Esophagus mucosa (tissue), 1 donor: ENCODE measurements around the gene WDR70. TPM values are rescaled to one million over a fixed set of nuclear protein-coding genes. Genes with fewer than 3 reads are reported as not detected.

Source experiments
- ATAC-seq: fragments of 200-7000 bp; cut with Tn5 transposase; one replicate; pipeline ENCODE4 v1.9.1; 2020
- total RNA-seq: library from RNA; stranded (reverse); gene quantifications from one replicate; pipeline ENCODE4 v1.2.4, GENCODE V29; 2023
- donor health status: DM: yes; HTN: yes; CAD: no.

WDR70 gene
- total RNA-seq, 1 donor from 2014 or later = 24.7 TPM

DNA sequence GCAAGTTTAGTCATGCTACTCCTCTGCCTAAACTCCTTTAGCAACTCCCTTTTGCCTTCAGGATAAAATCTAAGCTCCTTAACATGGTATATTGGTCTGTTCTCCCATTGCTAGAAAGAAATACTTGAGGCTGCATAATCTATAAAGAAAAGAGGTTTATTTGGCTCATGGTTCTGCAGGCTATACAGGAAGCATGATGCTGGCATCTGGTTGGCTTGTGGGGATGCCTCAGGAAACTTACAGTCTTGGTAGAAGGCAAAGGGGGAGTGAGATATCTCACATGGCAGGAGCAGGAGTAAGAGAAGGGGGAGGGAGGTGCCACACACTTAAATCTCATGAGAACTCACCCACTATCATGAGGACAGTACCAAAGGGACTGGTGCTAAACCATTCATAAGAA lies 315.7 kb downstream of the WDR70 start:
- ATAC-seq = no peak

DNA sequence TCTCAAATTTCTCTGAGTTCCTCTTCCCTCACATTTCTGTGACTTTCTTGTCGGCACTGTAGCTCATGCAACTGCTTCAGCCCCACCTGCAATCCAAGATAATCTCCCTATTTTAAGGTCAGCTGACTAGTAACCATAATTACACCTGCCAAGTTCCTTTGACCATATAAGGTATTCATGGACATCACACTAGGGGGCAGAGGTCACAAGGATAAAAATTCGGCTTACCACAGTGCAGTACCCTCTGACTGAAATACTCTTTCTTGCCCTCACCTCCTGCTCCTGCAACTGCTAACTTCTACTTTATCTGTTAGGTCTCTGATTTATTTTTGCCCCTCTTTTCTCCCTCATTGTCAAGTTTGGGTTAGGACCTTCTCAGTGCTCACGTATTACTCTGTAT lies 316.5 kb downstream of the WDR70 start:
- ATAC-seq = no peak

DNA sequence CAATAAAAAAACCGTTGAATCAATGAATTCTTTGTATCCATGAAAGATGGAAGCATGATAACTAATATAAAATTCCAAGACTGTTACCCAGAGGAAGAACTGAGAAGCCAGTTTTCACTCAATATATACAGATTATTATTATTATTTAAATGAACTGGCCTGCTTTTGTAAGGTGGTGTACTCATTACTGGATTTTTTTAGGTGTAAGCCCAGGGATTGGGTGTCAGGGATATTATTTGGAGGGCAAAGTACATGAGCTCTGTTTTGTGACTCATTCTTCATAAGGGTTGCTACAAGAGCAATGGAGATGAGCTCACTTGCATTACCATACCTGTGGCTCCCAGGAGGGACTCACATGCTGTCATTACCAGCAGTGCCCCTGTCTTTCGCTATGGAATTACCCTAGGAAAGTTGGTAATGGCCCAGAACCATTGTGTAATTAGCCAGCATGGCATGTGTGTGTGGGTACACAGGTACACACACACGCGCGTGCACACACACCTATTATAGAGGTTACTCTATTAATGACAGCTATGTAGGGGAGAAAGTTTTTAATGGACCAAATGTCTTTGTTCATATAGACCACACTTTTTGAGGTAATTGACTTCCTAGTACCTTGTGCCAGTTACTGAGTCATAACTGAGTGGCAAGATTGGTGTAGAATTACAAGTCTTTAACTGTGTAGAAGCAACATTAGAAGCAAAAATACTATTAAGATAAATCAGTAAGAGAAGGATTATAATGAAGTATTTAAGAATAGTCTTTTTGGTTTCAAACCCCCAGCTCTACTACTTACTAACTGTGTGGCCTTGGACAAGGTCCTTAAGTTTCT lies 317.3 kb downstream of the WDR70 start:
- no peak for ATAC-seq

DNA sequence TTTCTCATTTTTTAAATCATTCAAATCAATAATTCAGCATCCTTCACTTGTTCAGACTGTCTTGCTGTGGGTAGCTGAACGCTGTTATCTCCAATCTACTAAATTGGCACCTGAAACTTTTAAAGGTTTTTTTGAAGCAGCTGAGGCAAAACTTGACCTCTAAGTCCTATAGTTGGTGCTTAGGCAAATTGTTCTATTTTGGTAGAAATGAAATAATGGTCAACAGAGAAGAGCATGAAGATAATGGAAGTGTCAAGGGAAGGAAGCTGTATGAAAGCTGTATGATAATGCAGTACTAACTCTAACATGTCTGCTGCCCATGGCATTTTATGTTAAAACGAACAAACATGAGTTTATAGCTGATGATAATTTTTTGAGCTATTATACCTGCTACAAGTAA lies 322.8 kb downstream of the WDR70 start:
- ATAC-seq = no peak

DNA sequence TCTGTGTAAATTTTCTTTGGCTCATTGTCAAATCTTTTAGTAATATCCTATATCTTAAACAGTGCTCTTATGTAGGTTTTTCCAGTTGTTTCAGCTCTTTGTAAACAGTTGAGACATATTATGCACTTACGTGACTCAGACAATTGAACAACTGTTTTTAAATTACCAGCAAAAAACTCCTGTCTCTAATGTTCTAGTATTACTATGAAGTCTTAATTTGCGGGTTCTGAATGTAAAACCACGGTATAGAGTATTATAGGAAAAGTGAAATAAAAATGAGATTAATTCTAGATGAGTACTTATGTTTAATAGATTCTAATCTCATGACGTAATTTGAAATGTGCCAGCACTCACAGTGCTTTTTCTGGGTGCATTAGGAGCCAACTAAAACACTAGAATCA lies 324.7 kb downstream of the WDR70 start:
- no peak for ATAC-seq

DNA sequence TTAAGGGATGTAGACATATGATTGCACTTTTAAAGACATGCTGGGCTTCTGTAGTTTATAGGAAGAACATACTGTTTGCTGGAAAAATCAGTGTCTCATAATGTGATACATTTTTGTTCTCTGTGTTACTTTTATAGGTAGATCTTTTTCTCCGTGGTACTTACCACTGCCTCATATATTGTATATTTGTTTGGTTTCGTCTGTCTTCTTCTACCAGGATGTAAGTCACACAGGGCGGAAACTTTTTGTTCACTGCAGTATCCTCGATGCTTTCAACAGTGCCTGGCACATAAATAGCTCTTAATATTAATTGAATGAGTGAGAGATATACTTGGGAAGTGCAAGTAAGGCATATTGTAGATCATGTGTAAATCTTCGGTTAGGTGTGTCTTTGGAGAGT lies 325.3 kb downstream of the WDR70 start:
- no peak for ATAC-seq

DNA sequence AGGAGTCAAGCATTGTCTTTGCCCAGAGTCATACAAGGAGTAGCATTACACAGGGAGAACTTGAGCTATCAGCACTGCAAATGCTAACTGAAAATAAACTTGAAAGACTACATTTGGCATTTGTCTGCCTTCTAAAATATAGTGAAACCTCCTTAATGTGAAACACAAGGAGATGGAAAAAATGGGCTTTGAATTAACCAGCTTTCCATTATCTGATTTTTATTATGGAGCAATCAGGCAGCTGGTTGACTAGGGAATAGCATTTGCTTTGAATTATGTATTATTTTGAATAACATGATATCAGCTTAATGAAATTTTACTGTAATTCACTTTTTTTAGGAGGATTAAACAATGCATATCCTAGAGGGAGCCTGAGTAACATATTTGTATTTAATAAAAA lies 329.9 kb downstream of the WDR70 start:
- ATAC-seq = no peak

DNA sequence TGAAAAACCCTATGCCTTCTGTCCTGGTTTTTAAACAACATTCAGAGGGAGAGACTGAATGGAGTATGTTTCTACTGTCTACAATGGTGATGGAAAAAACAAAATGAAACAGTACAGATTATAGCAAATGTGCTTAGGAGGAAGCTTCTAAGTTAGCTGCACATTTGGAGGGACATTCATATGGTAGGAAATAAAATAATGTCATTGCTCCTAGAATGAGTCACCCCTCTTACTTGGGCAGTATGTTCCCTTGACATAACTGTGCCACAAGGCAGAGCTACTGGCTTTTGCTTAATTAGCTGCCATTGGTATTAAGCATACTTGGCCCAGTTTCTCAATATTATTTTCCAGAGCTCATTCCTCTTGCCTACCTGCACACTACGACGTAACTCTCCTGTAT lies 331.8 kb downstream of the WDR70 start:
- ATAC-seq = no peak

DNA sequence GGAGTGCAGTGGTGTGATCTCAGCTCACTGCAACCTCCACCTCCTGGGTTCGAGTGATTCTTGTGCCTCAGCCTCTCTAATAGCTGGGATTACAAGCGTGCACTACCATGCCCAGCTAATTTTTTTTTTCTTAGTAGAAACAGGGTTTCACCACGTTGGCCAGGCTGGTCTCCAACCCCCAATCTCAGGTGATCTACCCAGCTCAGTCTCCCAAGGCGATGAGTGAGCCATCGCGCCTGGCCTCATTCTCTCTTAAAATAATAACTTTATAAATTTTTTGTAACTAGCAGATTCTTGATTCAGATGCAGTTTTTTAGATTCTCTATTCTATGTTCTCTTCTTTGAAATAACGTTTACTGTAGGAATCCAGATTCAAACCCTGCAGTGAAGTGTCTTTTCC lies 333.6 kb downstream of the WDR70 start:
- no peak for ATAC-seq

DNA sequence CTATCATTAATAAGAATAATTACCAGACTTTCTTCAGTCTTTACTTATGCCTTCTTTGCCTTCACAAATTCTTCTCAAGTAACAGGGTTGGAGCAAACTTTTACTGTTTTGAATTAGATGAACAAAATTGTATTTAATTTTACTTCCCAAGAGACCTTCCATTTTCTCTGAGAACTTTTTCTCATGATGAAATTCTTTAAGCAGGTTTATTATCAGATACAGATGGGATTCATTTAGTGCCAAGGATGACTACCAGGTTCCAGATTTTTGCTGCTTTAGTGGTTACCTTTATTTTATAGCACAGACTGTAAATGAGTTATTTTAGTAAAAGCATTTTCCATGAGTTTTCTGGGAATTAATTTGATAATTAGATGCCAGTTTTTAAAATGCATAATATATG lies 335.6 kb downstream of the WDR70 start:
- no peak for ATAC-seq

DNA sequence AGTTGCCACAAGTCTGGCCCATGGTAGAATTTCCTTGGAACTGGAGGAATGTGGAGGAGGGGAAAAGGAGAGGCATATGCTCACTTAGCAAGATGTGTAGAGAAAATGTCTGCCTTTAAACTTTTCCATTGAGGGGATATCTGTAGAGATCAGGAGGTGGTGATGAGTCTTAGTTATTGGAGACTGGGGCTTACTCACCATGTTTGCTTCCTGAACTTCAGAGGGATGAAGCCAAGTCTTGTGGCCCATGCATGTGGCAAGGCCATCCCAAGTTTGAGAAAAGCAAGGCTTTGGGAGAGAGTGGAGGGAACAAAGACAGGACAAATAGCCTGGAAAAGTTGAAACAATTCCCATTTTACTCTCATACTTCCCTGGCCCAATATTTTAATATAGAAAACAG lies 336.2 kb downstream of the WDR70 start:
- no peak for ATAC-seq

DNA sequence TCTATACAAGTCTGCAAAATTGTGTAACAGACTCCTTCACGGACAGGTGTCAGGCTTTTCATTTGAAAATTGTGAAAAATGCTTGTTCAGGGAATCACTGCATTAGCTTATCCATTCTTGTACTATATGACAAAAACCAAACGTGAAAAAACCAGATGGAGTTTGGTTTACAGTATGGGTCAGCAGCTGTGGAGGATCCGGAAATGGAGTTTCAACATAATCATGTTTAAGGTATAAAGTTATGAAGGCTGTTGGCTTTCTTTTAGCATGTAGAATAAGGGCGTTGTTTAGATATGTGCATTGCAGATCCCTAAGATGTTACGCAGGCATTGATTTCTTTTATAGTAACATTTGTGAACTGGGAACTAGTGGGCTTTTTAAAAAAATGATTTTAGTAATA lies 336.9 kb downstream of the WDR70 start:
- no peak for ATAC-seq

DNA sequence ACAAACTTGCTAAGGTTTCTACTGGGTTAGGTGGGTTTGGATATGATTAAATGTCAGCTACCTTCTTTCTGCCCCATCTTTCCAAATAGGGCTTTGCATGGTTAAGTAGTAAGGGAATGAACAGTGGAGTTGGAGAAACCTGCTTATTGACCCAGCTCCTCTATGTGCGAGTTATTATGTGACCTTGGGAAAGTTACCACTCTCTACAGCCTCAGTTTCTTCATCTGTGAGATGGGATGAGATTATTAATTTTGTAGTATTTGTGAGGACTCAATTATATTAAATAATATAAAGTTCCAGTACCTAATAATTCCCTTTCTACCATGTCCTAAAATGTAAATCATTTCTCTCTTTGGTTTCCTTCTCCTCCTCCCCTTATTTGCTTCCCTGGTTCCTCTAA lies 337.3 kb downstream of the WDR70 start:
- ATAC-seq = no peak

DNA sequence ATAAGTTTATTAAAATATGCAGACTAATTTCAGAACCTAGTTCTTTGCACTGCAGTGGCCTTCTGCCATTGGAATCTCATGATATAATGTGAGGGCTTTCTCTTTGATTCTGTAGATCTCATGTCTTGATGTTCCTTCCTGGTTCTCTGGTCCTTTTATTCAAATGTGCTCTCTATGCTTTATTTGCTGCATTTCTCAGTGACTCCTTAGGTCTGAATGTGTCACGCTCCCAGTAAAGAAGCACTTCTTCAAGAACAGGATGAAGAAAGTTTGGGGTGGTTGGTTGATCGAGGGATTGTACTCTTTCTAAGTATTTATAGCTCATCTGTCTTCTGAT lies 338.1 kb downstream of the WDR70 start:
- ATAC-seq = no peak

DNA sequence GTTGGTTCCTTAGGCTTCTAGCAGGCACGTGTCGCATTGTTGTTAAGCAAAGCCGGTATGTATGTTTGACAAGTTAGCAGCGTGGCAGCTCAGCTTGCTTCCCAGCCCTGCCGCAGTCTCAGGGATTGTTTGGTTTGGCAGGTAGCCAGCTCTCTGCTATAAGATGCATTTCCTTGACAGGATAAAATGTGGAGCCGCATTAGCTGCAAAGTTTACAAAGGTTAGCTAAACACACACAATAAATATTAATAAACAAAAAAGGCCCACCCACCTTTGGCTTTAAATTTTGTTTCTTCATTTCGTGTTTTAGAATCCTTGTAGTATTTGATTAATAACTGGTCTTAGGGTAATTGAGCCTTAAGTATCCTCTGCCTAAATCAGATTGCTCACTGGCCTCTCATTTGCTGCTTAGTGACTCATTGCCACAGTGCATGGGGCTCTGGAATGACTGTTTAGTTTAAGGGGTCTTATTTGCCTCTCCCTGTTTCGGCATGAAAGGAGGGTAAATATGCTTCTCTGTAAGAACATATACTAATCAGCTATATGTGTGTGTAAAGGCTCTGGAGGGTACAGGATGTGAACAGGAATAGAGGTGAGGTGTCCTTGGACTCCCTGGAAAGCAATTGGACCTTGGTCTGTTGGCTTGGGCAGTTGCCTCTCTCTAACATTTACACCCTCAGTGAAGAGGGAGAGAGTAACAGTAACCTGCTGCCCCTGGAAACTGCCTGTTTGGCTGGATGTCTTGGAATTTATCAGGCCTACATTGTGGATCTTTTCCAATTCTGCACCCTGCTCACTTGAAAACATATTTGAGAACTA lies 338.7 kb downstream of the WDR70 start:
- ATAC-seq = peak; percentile 88

DNA sequence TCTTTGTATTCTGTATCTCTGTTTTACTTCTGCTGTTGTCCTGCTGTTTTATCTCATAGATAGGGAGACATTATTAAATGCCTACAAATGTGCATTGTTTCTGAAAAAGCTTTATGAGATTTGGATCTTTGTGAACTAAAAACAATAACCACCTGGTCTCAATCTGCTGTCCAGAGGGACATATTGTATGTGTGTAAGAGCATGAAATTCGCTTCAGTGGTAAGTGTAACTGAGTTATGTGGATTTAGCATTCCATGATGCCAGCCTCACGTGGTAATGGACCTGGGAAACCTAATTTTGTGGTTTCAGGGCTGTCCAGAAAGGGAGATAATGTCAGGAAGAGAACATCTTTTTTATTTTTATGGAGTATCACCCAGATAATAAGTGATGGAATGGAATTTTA lies 341.4 kb downstream of the WDR70 start:
- no peak for ATAC-seq

DNA sequence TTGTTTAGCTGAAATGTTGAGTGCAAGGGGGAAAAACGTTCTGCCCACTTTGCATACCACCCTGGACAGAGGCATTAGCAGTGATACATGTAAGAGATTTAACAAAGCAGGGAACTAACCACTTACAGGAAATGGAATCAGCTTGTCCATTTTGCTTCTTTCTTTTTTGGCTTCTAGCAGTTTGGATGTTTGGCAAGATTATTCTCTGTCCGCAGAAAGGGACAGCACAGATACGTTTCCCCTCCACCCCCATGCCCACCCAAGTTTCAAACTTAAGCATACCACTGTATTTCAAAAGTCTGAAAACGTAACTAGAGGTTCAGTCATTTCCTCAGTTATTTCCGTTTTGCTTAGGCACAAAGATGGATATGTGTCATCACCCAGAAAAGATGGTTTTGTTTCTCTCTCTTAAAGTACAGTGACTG lies 342.3 kb downstream of the WDR70 start:
- no peak for ATAC-seq

DNA sequence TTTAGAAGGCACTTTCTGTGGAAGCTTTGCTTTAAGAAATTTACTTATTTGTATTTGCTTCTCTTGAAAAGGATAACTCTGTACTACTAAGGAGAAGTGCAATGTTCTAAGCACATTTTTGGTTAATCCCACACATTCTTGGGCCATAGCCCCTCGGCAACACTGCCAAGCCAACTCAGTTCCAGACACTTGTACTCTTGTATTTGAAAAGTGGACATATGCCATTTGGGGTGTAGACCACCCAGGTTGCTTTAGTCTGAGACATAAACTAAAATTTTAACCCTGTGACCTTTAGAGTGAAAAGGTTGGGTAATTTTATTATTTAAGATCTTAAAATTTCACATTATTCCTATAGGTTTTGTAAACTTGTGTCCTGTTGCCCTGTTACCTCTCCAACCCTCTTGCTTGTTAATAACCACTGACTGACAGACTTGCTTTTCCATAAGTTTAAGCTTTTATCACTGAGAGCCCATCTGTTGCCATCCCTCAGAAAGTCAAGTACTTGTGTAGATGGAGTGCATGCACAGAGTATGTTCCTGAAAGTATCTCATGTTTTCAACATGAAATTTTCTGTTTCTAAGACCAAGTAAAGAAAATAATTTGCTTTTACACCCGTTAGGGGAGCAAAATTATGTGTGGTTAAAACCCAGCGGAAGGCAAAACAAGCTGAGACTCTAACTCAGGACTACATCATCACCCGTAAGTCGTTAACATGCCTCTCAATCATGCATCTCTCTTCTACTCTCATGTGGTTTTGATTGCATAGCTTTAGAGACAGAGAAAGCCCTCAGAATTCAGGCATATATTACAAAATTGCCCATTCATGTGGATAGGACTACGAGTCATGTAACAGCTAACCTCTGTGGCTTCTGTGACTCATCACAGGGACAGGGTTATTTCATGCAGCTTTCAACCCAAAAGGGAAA lies 343.4 kb downstream of the WDR70 start:
- ATAC-seq = no peak

DNA sequence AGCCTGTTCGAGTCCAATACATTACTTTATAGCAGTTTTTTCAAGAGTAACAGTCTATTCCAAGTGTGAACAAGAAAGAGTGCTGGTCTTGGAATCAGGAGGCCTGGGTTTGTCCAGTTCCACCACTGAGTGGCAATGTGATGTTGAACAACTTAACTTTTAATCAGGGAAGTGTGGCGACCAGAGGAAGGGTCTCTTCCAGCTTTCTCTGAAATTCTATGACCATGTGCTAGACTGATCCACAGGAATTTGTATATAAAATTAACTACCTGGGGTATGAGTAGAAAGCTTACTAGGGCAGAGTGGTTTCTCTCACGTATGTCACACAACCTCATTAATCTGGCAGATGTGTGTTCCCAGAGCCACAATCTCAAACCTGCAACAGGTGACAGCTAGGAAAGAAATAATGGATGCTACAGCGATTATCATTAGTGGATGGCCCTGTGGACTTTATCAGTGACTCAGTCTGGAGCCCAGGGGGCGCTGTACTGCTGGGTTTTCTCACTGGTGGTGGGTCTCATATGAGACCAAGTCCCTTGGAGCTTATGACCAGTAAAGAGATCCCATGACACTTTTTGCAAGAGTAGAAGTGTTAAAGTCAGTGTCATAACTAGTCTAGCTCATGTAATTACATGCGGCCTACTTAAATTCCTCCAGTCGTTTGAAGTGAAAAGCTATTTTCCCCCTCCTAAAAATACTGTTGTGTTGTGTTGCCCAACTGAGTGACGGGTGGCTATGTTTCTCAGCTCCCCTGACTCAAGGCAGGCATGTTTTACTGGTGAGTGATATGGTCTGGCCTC lies 344.2 kb downstream of the WDR70 start:
- no peak for ATAC-seq

DNA sequence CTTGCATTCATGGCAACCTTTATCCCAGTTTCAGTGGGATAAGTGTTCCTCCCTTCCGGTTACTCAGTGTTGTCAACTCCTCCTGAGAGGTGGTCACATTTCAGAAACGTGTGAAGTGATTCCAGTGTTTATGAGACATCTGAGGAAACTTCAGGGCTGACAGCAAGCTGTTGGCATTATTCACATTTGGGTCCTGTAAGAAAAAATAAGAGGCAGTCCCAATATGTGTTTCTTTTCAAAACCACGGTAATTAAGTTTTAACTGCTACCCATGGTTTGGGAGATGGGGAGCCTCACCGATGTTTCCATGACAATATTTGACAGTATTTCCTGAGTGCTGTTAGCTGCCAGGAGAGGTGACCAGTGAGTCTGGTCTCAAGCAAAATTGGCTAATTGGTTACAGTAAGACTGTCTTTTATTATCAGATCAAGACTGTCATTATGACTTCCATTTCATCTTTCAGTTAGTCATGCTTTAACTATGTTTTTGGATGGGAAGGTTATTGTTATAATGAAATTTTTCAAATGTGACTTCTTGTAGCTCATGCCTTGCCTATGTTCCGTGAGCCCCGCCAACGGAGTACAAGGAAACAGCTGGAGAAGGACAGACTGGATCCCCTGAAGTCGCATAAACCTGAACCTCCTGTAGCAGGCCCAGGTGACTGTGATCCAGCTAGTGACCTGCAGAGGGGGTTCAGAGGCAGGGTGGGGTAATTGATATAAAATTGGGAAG lies 345.4 kb downstream of the WDR70 start:
- ATAC-seq = no peak

DNA sequence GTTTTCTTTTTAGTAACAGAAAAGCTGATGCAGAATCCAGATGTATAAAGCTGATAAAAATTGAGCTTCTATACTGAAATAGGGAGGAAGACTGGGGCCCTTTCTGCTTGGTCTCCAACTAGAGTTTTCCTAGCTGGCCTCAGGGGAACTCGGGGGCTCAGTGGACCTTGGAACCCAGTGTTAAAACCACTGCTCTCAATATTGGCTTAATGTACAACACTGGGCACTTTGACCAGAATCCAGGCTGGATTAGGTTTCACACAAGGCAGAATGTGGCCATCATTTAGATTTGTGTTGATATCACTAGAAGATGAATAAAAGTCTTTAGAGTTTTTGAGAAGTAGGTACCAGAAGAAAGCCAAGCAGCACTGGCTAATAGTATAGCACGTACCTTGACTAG lies 346.1 kb downstream of the WDR70 start:
- ATAC-seq = no peak

DNA sequence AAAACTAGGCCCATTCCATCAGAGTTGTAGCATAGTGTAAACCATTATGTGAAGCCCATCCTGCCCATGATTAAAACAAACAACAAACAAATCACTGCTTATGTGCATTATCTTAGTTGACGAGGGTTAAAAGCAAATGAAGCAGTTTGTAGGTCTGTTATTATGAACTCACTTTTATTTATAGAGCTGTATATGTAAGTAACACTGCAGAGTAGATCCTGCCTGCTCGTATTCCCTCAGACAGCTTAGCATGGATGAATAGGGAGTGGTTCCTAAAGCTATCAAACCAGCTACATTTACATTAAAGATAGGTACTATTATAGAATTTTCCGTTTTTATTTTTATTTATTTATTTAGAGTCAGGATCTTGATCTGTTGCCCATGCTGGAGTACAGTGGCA lies 348.1 kb downstream of the WDR70 start:
- no peak for ATAC-seq
